ENCODE results near the gene LPP.

Gene LPP

GRCh38 chr3:188684276-188684675 is 530.3 kb downstream of the LPP start:
- H3K4me1 ChIP-seq (ENCODE audit: control insufficient read depth, insufficient read depth, low read length), result peaks cover 2% of the 10 kb centered on the region
- no peaks in the 10 kb centered on the region for H3K27me3 ChIP-seq (ENCODE audit: control insufficient read depth, insufficient read depth, low read length)
- H3K9ac ChIP-seq (ENCODE audit: low read depth, low read length), result no peak overlapping the region
- H3K36me3 ChIP-seq (ENCODE audit: control insufficient read depth, insufficient read depth, low read length), result no peaks in the 10 kb centered on the region
- no peaks in the 10 kb centered on the region for H3K9me3 ChIP-seq (ENCODE audit: control insufficient read depth, insufficient read depth, low read length)
- H3K4me3 ChIP-seq (ENCODE audit: low read depth, low read length), result no peak overlapping the region

- Histone ChIP-seq H3K36me3 (ENCODE audit: control insufficient read depth, insufficient read depth, low read length) (no peaks in the 10 kb centered on the region), H3K4me3 (ENCODE audit: low read depth, low read length) (no peak overlapping the region), H3K9me3 (ENCODE audit: control insufficient read depth, insufficient read depth, low read length) (no peaks in the 10 kb centered on the region), H3K27me3 (ENCODE audit: control insufficient read depth, insufficient read depth, low read length) (no peaks in the 10 kb centered on the region), H3K4me1 (ENCODE audit: control insufficient read depth, insufficient read depth, low read length) (no peaks in the 10 kb centered on the region), H3K9ac (ENCODE audit: low read depth, low read length) (no peak overlapping the region)
Measured at GRCh38 chr3:188685789-188686188, 531.8 kb downstream of the LPP start.

- H3K36me3 ChIP-seq (ENCODE audit: control insufficient read depth, insufficient read depth, low read length), result no peaks in the 10 kb centered on the region
- H3K4me3 ChIP-seq (ENCODE audit: low read depth, low read length), result no peak overlapping the region
- no peaks in the 10 kb centered on the region for H3K9me3 ChIP-seq (ENCODE audit: control insufficient read depth, insufficient read depth, low read length)
- H3K27me3 ChIP-seq (ENCODE audit: control insufficient read depth, insufficient read depth, low read length), result no peaks in the 10 kb centered on the region
- H3K9ac ChIP-seq (ENCODE audit: low read depth, low read length), result no peak overlapping the region
- H3K4me1 ChIP-seq (ENCODE audit: control insufficient read depth, insufficient read depth, low read length), result no peaks in the 10 kb centered on the region
Measured at GRCh38 chr3:188686324-188686723, 532.4 kb downstream of the LPP start.

GRCh38 chr3:188687389-188687788 is 533.4 kb downstream of the LPP start:
- H3K4me3 ChIP-seq (ENCODE audit: low read depth, low read length), result no peak overlapping the region
- no peak overlapping the region for H3K9ac ChIP-seq (ENCODE audit: low read depth, low read length)
- H3K9me3 ChIP-seq (ENCODE audit: control insufficient read depth, insufficient read depth, low read length), result no peaks in the 10 kb centered on the region
- no peaks in the 10 kb centered on the region for H3K4me1 ChIP-seq (ENCODE audit: control insufficient read depth, insufficient read depth, low read length)
- no peaks in the 10 kb centered on the region for H3K27me3 ChIP-seq (ENCODE audit: control insufficient read depth, insufficient read depth, low read length)
- H3K36me3 ChIP-seq (ENCODE audit: control insufficient read depth, insufficient read depth, low read length), result no peaks in the 10 kb centered on the region

- H3K36me3 ChIP-seq (ENCODE audit: control insufficient read depth, insufficient read depth, low read length), result no peaks in the 10 kb centered on the region
- H3K4me3 ChIP-seq (ENCODE audit: low read depth, low read length), result no peak overlapping the region
- H3K4me1 ChIP-seq (ENCODE audit: control insufficient read depth, insufficient read depth, low read length), result no peaks in the 10 kb centered on the region
- no peaks in the 10 kb centered on the region for H3K9me3 ChIP-seq (ENCODE audit: control insufficient read depth, insufficient read depth, low read length)
- no peak overlapping the region for H3K9ac ChIP-seq (ENCODE audit: low read depth, low read length)
- no peaks in the 10 kb centered on the region for H3K27me3 ChIP-seq (ENCODE audit: control insufficient read depth, insufficient read depth, low read length)
Measured at GRCh38 chr3:188689101-188689574, 535.2 kb downstream of the LPP start.

- no peaks in the 10 kb centered on the region for H3K4me1 ChIP-seq (ENCODE audit: control insufficient read depth, insufficient read depth, low read length)
- no peak overlapping the region for H3K9ac ChIP-seq (ENCODE audit: low read depth, low read length)
- no peaks in the 10 kb centered on the region for H3K9me3 ChIP-seq (ENCODE audit: control insufficient read depth, insufficient read depth, low read length)
- no peaks in the 10 kb centered on the region for H3K27me3 ChIP-seq (ENCODE audit: control insufficient read depth, insufficient read depth, low read length)
- H3K36me3 ChIP-seq (ENCODE audit: control insufficient read depth, insufficient read depth, low read length), result no peaks in the 10 kb centered on the region
- no peak overlapping the region for H3K4me3 ChIP-seq (ENCODE audit: low read depth, low read length)
Measured at GRCh38 chr3:188690064-188690463, 536.1 kb downstream of the LPP start.

- H3K36me3 ChIP-seq (ENCODE audit: control insufficient read depth, insufficient read depth, low read length), result no peaks in the 10 kb centered on the region
- no peaks in the 10 kb centered on the region for H3K27me3 ChIP-seq (ENCODE audit: control insufficient read depth, insufficient read depth, low read length)
- H3K4me1 ChIP-seq (ENCODE audit: control insufficient read depth, insufficient read depth, low read length), result no peaks in the 10 kb centered on the region
- H3K4me3 ChIP-seq (ENCODE audit: low read depth, low read length), result no peak overlapping the region
- H3K9ac ChIP-seq (ENCODE audit: low read depth, low read length), result no peak overlapping the region
- no peaks in the 10 kb centered on the region for H3K9me3 ChIP-seq (ENCODE audit: control insufficient read depth, insufficient read depth, low read length)
Measured at GRCh38 chr3:188691004-188691403, 537.0 kb downstream of the LPP start.

- H3K9me3 ChIP-seq (ENCODE audit: control insufficient read depth, insufficient read depth, low read length), result no peaks in the 10 kb centered on the region
- no peak overlapping the region for H3K4me3 ChIP-seq (ENCODE audit: low read depth, low read length)
- no peak overlapping the region for H3K9ac ChIP-seq (ENCODE audit: low read depth, low read length)
- H3K27me3 ChIP-seq (ENCODE audit: control insufficient read depth, insufficient read depth, low read length), result no peaks in the 10 kb centered on the region
- no peaks in the 10 kb centered on the region for H3K36me3 ChIP-seq (ENCODE audit: control insufficient read depth, insufficient read depth, low read length)
- no peaks in the 10 kb centered on the region for H3K4me1 ChIP-seq (ENCODE audit: control insufficient read depth, insufficient read depth, low read length)
Measured at GRCh38 chr3:188691665-188692064, 537.7 kb downstream of the LPP start.

- H3K4me1 ChIP-seq (ENCODE audit: control insufficient read depth, insufficient read depth, low read length), result no peaks in the 10 kb centered on the region
- H3K9ac ChIP-seq (ENCODE audit: low read depth, low read length), result no peak overlapping the region
- H3K27me3 ChIP-seq (ENCODE audit: control insufficient read depth, insufficient read depth, low read length), result no peaks in the 10 kb centered on the region
- no peak overlapping the region for H3K4me3 ChIP-seq (ENCODE audit: low read depth, low read length)
- H3K9me3 ChIP-seq (ENCODE audit: control insufficient read depth, insufficient read depth, low read length), result no peaks in the 10 kb centered on the region
- H3K36me3 ChIP-seq (ENCODE audit: control insufficient read depth, insufficient read depth, low read length), result no peaks in the 10 kb centered on the region
Measured at GRCh38 chr3:188692700-188693099, 538.7 kb downstream of the LPP start.

GRCh38 chr3:188693435-188693834 is 539.5 kb downstream of the LPP start:
- Histone ChIP-seq H3K9ac (ENCODE audit: low read depth, low read length) (no peak overlapping the region), H3K9me3 (ENCODE audit: control insufficient read depth, insufficient read depth, low read length) (no peaks in the 10 kb centered on the region), H3K4me1 (ENCODE audit: control insufficient read depth, insufficient read depth, low read length) (no peaks in the 10 kb centered on the region), H3K27me3 (ENCODE audit: control insufficient read depth, insufficient read depth, low read length) (no peaks in the 10 kb centered on the region), H3K4me3 (ENCODE audit: low read depth, low read length) (no peak overlapping the region), H3K36me3 (ENCODE audit: control insufficient read depth, insufficient read depth, low read length) (no peaks in the 10 kb centered on the region)

- no peaks in the 10 kb centered on the region for H3K4me1 ChIP-seq (ENCODE audit: control insufficient read depth, insufficient read depth, low read length)
Measured at GRCh38 chr3:188695241-188695640, 541.3 kb downstream of the LPP start.

GRCh38 chr3:188697127-188697526 is 543.2 kb downstream of the LPP start:
- no peaks in the 10 kb centered on the region for H3K9me3 ChIP-seq (ENCODE audit: control insufficient read depth, insufficient read depth, low read length)
- no peaks in the 10 kb centered on the region for H3K4me1 ChIP-seq (ENCODE audit: control insufficient read depth, insufficient read depth, low read length)
- no peak overlapping the region for H3K9ac ChIP-seq (ENCODE audit: low read depth, low read length)
- no peak overlapping the region for H3K4me3 ChIP-seq (ENCODE audit: low read depth, low read length)
- no peaks in the 10 kb centered on the region for H3K27me3 ChIP-seq (ENCODE audit: control insufficient read depth, insufficient read depth, low read length)
- H3K36me3 ChIP-seq (ENCODE audit: control insufficient read depth, insufficient read depth, low read length), result no peaks in the 10 kb centered on the region

More at GRCh38 chr3:188695241-188695640, 541.3 kb downstream of the LPP start:
- H3K27me3 ChIP-seq (ENCODE audit: control insufficient read depth, insufficient read depth, low read length), result no peaks in the 10 kb centered on the region
- no peaks in the 10 kb centered on the region for H3K36me3 ChIP-seq (ENCODE audit: control insufficient read depth, insufficient read depth, low read length)
- H3K4me3 ChIP-seq (ENCODE audit: low read depth, low read length), result no peak overlapping the region
- H3K9me3 ChIP-seq (ENCODE audit: control insufficient read depth, insufficient read depth, low read length), result no peaks in the 10 kb centered on the region
- H3K9ac ChIP-seq (ENCODE audit: low read depth, low read length), result no peak overlapping the region

- no peaks in the 10 kb centered on the region for H3K36me3 ChIP-seq (ENCODE audit: control insufficient read depth, insufficient read depth, low read length)
- no peak overlapping the region for H3K9ac ChIP-seq (ENCODE audit: low read depth, low read length)
- no peaks in the 10 kb centered on the region for H3K4me1 ChIP-seq (ENCODE audit: control insufficient read depth, insufficient read depth, low read length)
- H3K9me3 ChIP-seq (ENCODE audit: control insufficient read depth, insufficient read depth, low read length), result no peaks in the 10 kb centered on the region
- no peaks in the 10 kb centered on the region for H3K27me3 ChIP-seq (ENCODE audit: control insufficient read depth, insufficient read depth, low read length)
- H3K4me3 ChIP-seq (ENCODE audit: low read depth, low read length), result no peak overlapping the region
Measured at GRCh38 chr3:188698436-188698835, 544.5 kb downstream of the LPP start.
